ENCODE data around the gene SPAG8.

SPAG8 gene

GRCh38 chr9:35813434-35814105 is 1.5 kb upstream of the SPAG8 start:
- no peaks in the 10 kb centered on the region for H3K36me3 ChIP-seq (ENCODE audit: insufficient read depth)
- H3K79me2 ChIP-seq (ENCODE audit: insufficient read depth, low read depth) = no peaks in the 10 kb centered on the region
- peak overlapping the region; percentile 86 for H3K27ac ChIP-seq
- H3K4me1 ChIP-seq (ENCODE audit: low read depth, poor library complexity, severe bottlenecking) = peaks cover 35% of the 10 kb centered on the region
- no peak overlapping the region for H3K4me3 ChIP-seq (IDR thresholded peaks at IDR 0.05; ENCODE audit: insufficient read depth, low read depth, low read length)
- H4K20me1 ChIP-seq (ENCODE audit: insufficient read depth) = no peaks in the 10 kb centered on the region
- no peak overlapping the region for H3K9ac ChIP-seq
- TF ChIP-seq CTCF (conservative IDR thresholded peaks at IDR 0.05; ENCODE audit: low read depth, low read length) = peak; percentile 23; the same call in 1 of the 2 replicates
- H3K4me2 ChIP-seq = peak overlapping the region; percentile 96
- H2AFZ ChIP-seq (ENCODE audit: low read depth) = no peak overlapping the region
- H3K27me3 ChIP-seq (ENCODE audit: insufficient read depth, low read depth) = no peaks in the 10 kb centered on the region; the same call in 1 of the 2 replicates

GRCh38 chr9:35811381-35812024 is 559 bp downstream of the SPAG8 start:
- Histone ChIP-seq H3K4me2 (peak overlapping the region; percentile 96), H3K36me3 (ENCODE audit: insufficient read depth) (no peaks in the 10 kb centered on the region), H3K27me3 (ENCODE audit: insufficient read depth, low read depth) (no peaks in the 10 kb centered on the region), H3K9ac (peak overlapping the region; percentile 23), H3K79me2 (ENCODE audit: insufficient read depth, low read depth) (no peaks in the 10 kb centered on the region), H3K4me3 (IDR thresholded peaks at IDR 0.05; ENCODE audit: insufficient read depth, low read depth, low read length) (no peak overlapping the region), H3K4me1 (ENCODE audit: low read depth, poor library complexity, severe bottlenecking) (peaks cover 35% of the 10 kb centered on the region), H2AFZ (ENCODE audit: low read depth) (peak overlapping the region; percentile 72; the same call in 1 of the 2 replicates), H4K20me1 (ENCODE audit: insufficient read depth) (no peaks in the 10 kb centered on the region), H3K27ac (peak overlapping the region; percentile 65)
- TF ChIP-seq CTCF (conservative IDR thresholded peaks at IDR 0.05; ENCODE audit: low read depth, low read length) = no peak

- no peaks in the 10 kb centered on the region for H3K27me3 ChIP-seq (ENCODE audit: insufficient read depth, low read depth)
- H3K36me3 ChIP-seq (ENCODE audit: insufficient read depth) = no peaks in the 10 kb centered on the region
- H3K4me1 ChIP-seq (ENCODE audit: low read depth, poor library complexity, severe bottlenecking) = peaks cover 35% of the 10 kb centered on the region
- no peak overlapping the region for H3K4me2 ChIP-seq
- no peak for TF ChIP-seq CTCF (conservative IDR thresholded peaks at IDR 0.05; ENCODE audit: low read depth, low read length)
- no peaks in the 10 kb centered on the region for H4K20me1 ChIP-seq (ENCODE audit: insufficient read depth)
- no peak overlapping the region for H3K27ac ChIP-seq
- H2AFZ ChIP-seq (ENCODE audit: low read depth) = no peak overlapping the region
- no peak overlapping the region for H3K9ac ChIP-seq
- no peaks in the 10 kb centered on the region for H3K79me2 ChIP-seq (ENCODE audit: insufficient read depth, low read depth)
- no peak overlapping the region for H3K4me3 ChIP-seq (IDR thresholded peaks at IDR 0.05; ENCODE audit: insufficient read depth, low read depth, low read length)
Measured at GRCh38 chr9:35810122-35810521, 1.9 kb downstream of the SPAG8 start.

GRCh38 chr9:35808433-35808832 is 3.6 kb downstream of the SPAG8 start:
- Histone ChIP-seq H3K27ac (no peak overlapping the region), H3K79me2 (ENCODE audit: insufficient read depth, low read depth) (no peaks in the 10 kb centered on the region), H3K4me3 (IDR thresholded peaks at IDR 0.05; ENCODE audit: insufficient read depth, low read depth, low read length) (no peak overlapping the region), H3K36me3 (ENCODE audit: insufficient read depth) (no peaks in the 10 kb centered on the region), H3K9ac (no peak overlapping the region), H3K4me1 (ENCODE audit: low read depth, poor library complexity, severe bottlenecking) (peaks cover 28% of the 10 kb centered on the region), H2AFZ (ENCODE audit: low read depth) (no peak overlapping the region), H3K4me2 (no peak overlapping the region), H4K20me1 (ENCODE audit: insufficient read depth) (no peaks in the 10 kb centered on the region), H3K27me3 (ENCODE audit: insufficient read depth, low read depth) (no peaks in the 10 kb centered on the region)
- TF ChIP-seq CTCF (conservative IDR thresholded peaks at IDR 0.05; ENCODE audit: low read depth, low read length) = no peak

Measured in KMS-11 (cell line).